Measurements from ENCODE around the gene XAGE3.
"Not testable (repeated sequence)": the region's sequence is repeated elsewhere in the genome, so short reads cannot be mapped to it uniquely, and the experiment has no call there.

The XAGE3 gene

GRCh38 chrX:52867610-52868348 lies at the start of gene XAGE3:
TSS of gene XAGE3 (minus strand) at chrX:52868083. CDS start at chrX:52867133, 950 bp downstream.
- CTCF ChIA-PET: no interaction called here
- no peak within 1 kb of the TSS for H3K4me3 ChIP-seq (ENCODE audit: low read depth, low read length)
- no peak for TF ChIP-seq CTCF (IDR thresholded peaks at IDR 0.05; ENCODE audit: insufficient read depth, low read length, missing control alignments)
- DNase-seq (ENCODE audit: low read depth, low spot score): no peak
- POLR2A ChIA-PET: no interaction called here

- CTCF ChIA-PET; H3K4me3 ChIP-seq (ENCODE audit: low read depth, low read length); DNase-seq (ENCODE audit: low read depth, low spot score); POLR2A ChIA-PET: not testable (repeated sequence)
Measured at GRCh38 chrX:52914704-52915103, 46.8 kb upstream of the XAGE3 start.

- POLR2A ChIA-PET: not testable (repeated sequence)
Measured at GRCh38 chrX:52913681-52914080, 45.8 kb upstream of the XAGE3 start.

GRCh38 chrX:52909313-52909969 lies 41.6 kb upstream of the XAGE3 start:
- POLR2A ChIA-PET; DNase-seq (ENCODE audit: low read depth, low spot score); CTCF ChIA-PET; H3K4me3 ChIP-seq (ENCODE audit: low read depth, low read length): not testable (repeated sequence)

More at GRCh38 chrX:52913681-52914080, 45.8 kb upstream of the XAGE3 start:
- CTCF ChIA-PET; H3K4me3 ChIP-seq (ENCODE audit: low read depth, low read length); DNase-seq (ENCODE audit: low read depth, low spot score): not testable (repeated sequence)

GRCh38 chrX:52907900-52908299 lies 40.0 kb upstream of the XAGE3 start:
- H3K4me3 ChIP-seq (ENCODE audit: low read depth, low read length); DNase-seq (ENCODE audit: low read depth, low spot score); POLR2A ChIA-PET; CTCF ChIA-PET: not testable (repeated sequence)

GRCh38 chrX:52907137-52907536 lies 39.3 kb upstream of the XAGE3 start:
- H3K4me3 ChIP-seq (ENCODE audit: low read depth, low read length); CTCF ChIA-PET; POLR2A ChIA-PET; DNase-seq (ENCODE audit: low read depth, low spot score): not testable (repeated sequence)

DNA sequence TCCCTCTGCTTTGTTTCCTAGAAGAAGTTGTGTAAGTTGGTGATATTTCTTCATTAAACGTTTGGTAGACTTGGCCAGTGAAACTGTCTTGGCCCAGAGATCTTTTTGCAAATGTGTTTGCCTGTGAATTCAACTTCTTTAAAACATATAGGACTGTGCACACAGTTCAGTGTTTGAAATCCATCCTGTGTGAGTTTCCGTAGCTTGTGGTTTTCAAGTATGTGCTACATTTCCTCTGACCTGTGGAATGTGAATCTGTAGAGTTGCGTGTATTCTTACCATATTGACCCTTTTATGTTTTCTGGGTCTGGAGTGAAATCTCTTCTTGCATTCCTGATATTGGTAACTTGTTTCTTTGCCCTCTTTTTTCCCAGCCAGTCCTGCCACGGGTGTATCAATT lies 38.2 kb upstream of the XAGE3 start:
- H3K4me3 ChIP-seq (ENCODE audit: low read depth, low read length); CTCF ChIA-PET; POLR2A ChIA-PET; DNase-seq (ENCODE audit: low read depth, low spot score): not testable (repeated sequence)

- CTCF ChIA-PET: not testable (repeated sequence)
Measured at GRCh38 chrX:52905531-52905930, 37.6 kb upstream of the XAGE3 start.

DNA sequence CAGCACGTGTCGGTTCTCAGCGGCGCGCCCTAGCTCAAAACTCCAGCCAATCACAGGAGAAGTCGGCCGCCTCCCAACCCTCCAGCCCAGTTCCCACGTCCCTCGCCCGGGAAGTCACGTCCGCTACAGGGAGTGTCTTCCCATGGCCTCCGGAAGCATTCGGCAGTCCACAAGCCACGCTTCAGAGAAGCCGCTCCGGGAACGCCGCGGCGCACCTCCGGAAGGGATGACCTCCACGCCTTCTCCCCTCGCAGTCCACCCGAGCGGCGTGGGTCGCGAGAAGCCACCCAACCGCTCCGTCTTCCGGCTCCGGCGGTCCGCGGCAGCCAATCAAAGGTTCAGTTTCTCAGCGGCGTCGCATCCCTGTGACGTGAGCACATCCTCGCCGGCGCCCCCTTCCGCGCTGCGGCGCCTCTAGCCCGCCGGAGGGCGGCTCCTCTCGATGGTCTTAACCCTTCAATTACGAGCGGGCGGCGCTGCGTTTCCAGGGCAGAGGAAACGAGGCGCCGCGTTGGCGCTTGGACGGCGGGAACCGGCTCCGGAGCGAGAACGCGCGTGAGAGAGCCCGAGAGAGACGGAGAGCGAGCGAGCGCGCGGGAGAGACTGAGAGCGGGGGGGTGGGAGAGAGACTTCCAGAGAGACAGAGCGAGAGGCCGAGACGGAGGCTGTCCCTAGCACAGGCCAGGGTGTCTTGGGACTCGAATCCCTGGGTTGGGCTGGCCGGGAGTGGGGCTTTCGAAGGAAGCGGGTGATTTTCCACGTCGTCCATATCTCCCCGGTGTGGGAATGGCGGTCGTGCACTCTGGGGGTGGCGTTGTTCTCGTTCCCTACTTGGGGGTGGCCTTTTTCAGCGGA lies 29.2 kb upstream of the XAGE3 start, which contains the start of gene FAM156B:
FAM156B (plus strand) TSS at position 476 of the 855 bp plus-strand sequence. CDS start 9,896 bp downstream, outside the sequence.
- POLR2A ChIA-PET; CTCF ChIA-PET; H3K4me3 ChIP-seq (ENCODE audit: low read depth, low read length); DNase-seq (ENCODE audit: low read depth, low spot score): not testable (repeated sequence)

More at GRCh38 chrX:52905531-52905930, 37.6 kb upstream of the XAGE3 start:
- POLR2A ChIA-PET; DNase-seq (ENCODE audit: low read depth, low spot score); H3K4me3 ChIP-seq (ENCODE audit: low read depth, low read length): not testable (repeated sequence)

DNA sequence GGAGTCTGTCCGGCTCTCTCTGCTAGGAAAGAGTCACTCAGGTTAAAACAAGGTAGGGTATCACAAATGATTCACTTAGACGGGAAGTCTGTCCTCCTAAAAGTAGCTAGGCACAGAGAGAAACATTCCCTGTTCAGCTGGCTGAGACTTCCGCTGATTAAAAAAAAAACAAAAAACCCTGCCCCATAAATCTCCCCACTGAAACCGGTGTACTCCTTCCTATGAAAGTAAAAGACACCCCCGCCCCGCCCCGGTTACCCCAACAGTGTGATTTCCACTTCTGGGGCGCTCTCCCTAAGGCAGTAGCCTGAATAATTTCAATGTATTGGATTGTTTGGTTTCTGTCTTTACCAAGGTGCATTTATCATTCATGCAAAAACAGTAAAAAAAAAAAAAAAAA lies 28.6 kb upstream of the XAGE3 start:
- CTCF ChIA-PET; H3K4me3 ChIP-seq (ENCODE audit: low read depth, low read length); POLR2A ChIA-PET; DNase-seq (ENCODE audit: low read depth, low spot score): not testable (repeated sequence)

DNA sequence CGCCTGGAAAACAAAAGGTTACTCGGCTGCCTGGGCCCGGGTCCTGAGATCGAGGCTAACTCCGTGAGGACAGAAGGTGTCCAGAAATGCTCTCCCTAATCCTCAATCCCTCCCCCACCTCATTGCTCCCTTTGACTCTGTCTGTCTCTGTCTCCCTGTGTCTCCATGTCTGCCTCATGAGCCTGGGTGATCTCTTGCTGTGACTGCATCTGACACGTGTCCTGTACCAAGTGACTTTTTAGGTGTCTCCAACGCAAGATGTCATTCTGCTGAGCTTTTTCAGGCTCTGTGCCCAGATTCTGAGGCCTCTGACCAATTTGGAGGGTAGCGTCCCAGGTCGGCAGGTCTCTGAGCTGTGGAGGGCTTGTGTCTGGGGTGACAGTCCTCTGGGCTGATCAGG lies 20.2 kb upstream of the XAGE3 start:
- DNase-seq (ENCODE audit: low read depth, low spot score); H3K4me3 ChIP-seq (ENCODE audit: low read depth, low read length); CTCF ChIA-PET; POLR2A ChIA-PET: not testable (repeated sequence)

- H3K4me3 ChIP-seq (ENCODE audit: low read depth, low read length); POLR2A ChIA-PET; CTCF ChIA-PET; DNase-seq (ENCODE audit: low read depth, low spot score): not testable (repeated sequence)
Measured at GRCh38 chrX:52887459-52887858, 19.6 kb upstream of the XAGE3 start.

- CTCF ChIA-PET; DNase-seq (ENCODE audit: low read depth, low spot score); H3K4me3 ChIP-seq (ENCODE audit: low read depth, low read length); POLR2A ChIA-PET: not testable (repeated sequence)
Measured at GRCh38 chrX:52876386-52876785, 8.5 kb upstream of the XAGE3 start.

DNA sequence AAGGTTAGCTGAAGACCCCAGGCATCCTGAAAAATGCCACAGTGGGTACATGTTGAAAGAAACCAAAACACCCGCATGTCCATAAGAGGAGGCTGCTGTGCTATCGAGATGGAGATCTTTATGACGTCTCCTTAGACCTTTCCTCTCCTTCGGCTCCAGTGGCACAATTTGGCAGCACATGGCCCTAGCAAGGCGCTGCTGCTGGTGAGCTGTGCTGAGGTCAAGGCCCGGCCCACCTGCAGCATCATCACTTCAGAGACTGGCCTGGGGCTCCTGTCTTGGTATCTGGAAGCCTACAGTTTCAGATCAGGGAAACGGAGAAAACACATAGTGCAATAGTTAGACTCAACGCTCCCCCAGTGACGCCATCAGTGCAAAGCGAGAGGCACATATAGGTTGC lies 7.6 kb upstream of the XAGE3 start:
- H3K4me3 ChIP-seq (ENCODE audit: low read depth, low read length); DNase-seq (ENCODE audit: low read depth, low spot score); CTCF ChIA-PET; POLR2A ChIA-PET: not testable (repeated sequence)

Data from AG04449 (cell line).